HL-60/S4 (cell line): Measurements from ENCODE around the gene RMDN2.

Source experiments
- in situ Hi-C: fragments of 300-500 bp; cut with MboI; formaldehyde crosslinking; loops from 2 replicates; pipeline ENCODE4 v1.14.3; 2022; ENCODE audit warnings: low sequenced_read_pairs

The RMDN2 gene

DNA sequence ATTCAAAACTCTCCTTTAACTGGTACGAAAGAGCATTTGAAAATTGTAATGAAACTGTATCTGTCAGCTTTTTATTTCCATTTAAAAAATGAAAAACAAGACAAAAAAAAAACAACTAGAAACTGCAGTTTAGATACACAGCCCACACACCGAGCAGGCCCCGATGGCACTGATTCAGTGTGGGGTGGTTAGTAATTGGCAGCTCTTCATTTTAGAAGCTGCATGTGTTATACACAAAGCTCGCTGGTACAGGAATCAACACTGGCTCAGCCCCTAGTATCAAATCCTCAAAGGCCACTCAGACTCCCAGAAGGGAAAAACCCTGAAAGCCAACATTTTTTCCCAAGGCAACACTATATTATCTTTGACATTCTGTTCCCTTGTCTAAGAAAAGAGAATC lies 30.5 kb upstream of the RMDN2 start:
- in situ Hi-C loops, result loop anchor here (25.0 kb wide), 2 partner anchors 732 to 1107 kb away; partner anchors contain the start of gene EIF2AK2

DNA sequence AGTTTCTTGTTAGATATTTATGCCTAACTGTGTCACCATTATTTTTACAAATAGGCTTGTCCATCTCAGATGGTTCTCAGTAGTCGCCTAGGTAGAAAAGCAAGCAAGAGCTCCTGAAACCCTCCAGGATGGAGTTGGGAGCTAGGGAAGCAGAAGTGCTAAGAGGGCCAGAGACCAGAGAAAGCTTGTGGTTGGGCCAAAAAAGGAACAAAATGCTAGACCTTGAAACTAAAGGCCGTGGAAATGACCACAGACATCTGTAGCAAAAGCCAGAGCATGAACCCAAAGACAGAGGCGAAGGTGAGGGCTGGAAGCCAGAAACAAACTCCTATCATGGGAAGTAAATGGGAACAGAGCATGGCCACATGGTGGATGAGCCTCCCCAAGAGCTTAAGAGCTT lies 29.9 kb upstream of the RMDN2 start:
- in situ Hi-C loops, result loop anchor here (25.0 kb wide), 2 partner anchors 733 to 1108 kb away; partner anchors contain the start of gene EIF2AK2

DNA sequence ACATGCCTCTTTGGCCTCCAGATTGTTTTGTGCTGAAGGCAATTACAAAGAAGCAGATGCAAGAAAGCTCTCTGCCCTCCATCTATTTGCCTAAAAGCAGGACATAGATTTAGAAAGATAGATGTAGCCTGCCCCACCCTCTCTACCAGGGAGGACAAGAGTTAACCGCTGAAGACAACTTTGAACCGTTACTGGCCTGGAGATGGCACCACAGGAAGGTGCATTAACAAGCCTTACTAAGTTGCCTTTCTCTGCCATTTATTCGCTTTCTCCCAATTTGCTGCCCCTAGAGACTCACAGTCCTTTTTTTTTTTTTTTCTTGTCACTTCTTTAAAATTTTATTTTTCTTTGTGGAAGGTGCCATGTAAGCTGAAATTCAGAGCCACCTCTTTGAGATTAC lies 28.8 kb upstream of the RMDN2 start:
- in situ Hi-C loops, result loop anchor here (25.0 kb wide), 2 partner anchors 734 to 1109 kb away; partner anchors contain the start of gene EIF2AK2

DNA sequence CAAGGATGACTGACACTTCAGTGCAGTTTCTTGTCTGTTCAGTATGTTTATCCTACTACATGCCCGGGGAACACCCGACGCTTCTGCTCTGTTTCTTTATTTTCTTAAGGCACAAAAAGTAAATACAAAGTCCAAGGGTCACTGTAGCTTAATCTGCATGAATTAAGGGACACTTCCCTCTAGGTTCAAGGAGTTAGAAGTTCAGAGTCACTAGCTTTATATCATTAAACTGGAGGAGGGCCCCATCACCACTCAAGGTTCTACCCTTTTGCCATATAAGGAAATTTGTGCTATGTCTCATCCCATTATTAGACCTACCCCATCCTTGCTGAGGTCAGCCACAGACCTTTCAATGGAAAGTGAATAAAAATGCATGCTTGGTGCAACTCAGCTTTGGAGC lies 27.6 kb upstream of the RMDN2 start:
- in situ Hi-C loops, result loop anchor here (25.0 kb wide), 2 partner anchors 735 to 1110 kb away; partner anchors contain the start of gene EIF2AK2

GRCh38 chr2:37898448-37898847 lies 26.6 kb upstream of the RMDN2 start:
- in situ Hi-C loops, result loop anchor here (25.0 kb wide), 2 partner anchors 736 to 1111 kb away; partner anchors contain the start of gene EIF2AK2

- in situ Hi-C loops, result no loop called here
These were observed 22.1 kb upstream of the RMDN2 start for GRCh38 chr2:37902991-37903390.

DNA sequence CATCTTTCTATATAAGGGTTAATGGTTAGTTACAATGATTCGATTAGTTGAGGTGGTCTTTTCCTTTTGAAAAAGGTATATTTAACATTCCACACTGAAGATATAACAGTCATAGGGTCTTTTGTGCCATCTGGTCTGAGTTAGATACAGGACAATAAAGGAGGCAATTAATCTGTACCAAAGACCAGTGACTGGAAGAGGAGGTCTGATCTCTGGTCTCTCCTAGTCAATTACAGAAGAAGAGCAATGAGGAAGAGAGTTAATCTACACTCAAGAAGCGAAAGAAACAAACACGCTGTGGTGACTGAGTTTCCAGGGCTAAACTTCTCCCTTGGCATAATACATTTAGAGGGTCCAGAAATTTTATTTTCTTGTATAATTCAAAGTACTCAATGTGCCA lies 20.7 kb upstream of the RMDN2 start:
- in situ Hi-C loops, result no loop called here

DNA sequence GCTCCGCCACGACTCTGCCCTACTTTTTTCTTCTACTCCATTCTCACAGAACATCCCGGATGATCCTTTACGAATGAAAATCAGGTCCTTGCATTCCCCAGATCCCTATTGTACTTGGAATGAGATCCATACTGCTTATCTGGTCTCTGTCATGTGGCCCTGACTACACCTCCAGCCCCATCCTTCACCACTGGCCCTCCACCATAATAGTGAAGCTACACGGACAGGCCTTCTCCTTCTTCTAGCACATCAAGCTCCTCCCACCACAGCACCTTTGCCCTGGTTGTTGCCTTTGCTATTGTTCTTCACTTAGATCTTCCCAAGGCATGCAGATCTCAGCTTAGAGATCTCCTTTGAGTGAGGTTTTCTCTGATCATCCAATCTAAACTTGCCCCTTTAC lies 20.1 kb upstream of the RMDN2 start:
- in situ Hi-C loops, result no loop called here

DNA sequence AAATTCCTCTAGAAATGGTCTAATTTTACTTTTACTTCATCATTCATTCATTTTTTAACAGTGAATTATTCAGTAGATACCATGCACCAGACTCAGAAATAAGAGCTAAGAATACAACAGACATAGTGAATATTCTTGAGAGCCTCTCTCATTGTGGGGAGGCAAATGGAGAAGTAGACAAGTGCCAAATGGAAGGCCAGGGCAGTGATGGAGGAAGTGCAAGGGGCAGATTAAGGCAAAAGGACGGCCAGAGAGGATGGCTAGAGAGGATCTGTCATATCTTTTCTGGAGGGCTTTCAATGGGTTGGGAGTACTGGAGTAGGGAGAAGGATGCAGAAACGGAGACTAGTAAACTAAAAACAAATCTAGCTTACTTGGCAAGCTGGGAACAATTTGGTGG lies 19.0 kb upstream of the RMDN2 start:
- in situ Hi-C loops, result no loop called here

- in situ Hi-C loops, result no loop called here
These were observed 17.4 kb upstream of the RMDN2 start for GRCh38 chr2:37907501-37908225.

- in situ Hi-C loops, result no loop called here
These were observed 13.7 kb upstream of the RMDN2 start for GRCh38 chr2:37911296-37911873.

GRCh38 chr2:37912056-37912455 lies 13.0 kb upstream of the RMDN2 start:
- in situ Hi-C loops, result no loop called here

GRCh38 chr2:37912616-37913015 lies 12.5 kb upstream of the RMDN2 start:
- in situ Hi-C loops, result no loop called here

DNA sequence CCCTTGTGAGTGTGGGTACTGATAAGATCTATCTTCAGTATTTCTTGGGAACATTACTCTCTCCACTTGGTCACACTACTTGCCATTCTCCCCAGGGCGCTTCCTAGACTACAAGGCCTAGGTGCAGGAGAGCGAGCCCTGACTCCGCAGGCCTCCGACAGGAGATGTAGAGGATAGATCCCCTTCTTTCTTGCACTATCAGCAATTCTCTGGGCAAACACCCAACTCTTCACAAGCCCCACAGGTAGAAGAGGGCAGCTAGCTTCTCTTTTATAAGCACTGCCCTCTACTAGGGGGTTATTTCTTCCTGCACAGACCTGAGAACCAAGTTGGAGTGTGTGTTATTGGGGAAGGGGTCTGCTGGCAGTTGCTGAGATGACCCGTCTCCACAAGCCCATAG lies 10.7 kb upstream of the RMDN2 start:
- in situ Hi-C loops, result no loop called here

GRCh38 chr2:37915773-37916172 lies 9.3 kb upstream of the RMDN2 start:
- in situ Hi-C loops, result no loop called here

GRCh38 chr2:37916512-37917082 lies 8.5 kb upstream of the RMDN2 start:
- in situ Hi-C loops, result no loop called here

GRCh38 chr2:37917281-37918228 lies 7.5 kb upstream of the RMDN2 start:
- in situ Hi-C loops, result no loop called here

DNA sequence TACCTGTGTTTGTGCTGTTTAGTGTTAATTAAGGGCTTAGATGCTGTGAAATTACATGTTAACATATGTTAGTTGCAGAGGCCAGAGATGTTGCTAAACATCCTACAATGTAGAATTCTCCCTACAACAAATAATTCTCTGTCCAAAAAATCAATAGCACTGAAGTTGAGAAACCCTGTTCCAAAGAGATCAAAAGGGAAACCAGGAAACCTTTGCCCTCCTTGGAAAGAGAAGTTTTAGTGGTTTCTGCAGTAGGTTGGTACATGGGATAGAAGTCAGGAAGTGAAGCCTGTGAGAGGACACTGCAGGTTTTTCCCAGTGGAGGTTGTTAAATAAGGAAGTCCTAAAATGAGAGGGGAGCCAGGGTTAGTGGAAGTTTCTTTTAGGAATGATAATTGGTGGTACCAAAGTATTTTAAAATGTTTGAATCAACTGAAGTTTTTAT lies 6.3 kb upstream of the RMDN2 start:
- in situ Hi-C loops, result no loop called here

DNA sequence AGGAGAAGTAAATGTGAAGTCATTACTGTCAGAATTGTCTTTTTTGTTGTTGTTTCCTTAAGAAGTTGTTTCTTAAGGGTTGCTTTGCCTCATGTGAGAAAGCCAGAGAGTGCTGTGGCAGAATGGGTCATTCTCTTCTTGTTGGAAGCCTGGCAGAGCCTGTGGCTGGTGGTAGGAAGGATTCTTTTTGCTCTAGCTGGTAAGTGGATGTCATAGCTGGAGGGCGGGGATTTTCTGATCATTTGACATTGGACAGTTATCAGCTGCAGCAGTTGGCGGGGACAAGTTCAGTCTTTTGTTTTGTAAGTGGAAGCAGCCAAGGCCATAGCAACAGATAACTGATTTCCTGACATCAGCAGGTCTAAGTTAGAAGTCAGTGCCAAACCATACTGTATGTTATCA lies 5.5 kb upstream of the RMDN2 start:
- in situ Hi-C loops, result no loop called here

- in situ Hi-C loops, result no loop called here
These were observed 4.5 kb upstream of the RMDN2 start for GRCh38 chr2:37920570-37920969.

DNA sequence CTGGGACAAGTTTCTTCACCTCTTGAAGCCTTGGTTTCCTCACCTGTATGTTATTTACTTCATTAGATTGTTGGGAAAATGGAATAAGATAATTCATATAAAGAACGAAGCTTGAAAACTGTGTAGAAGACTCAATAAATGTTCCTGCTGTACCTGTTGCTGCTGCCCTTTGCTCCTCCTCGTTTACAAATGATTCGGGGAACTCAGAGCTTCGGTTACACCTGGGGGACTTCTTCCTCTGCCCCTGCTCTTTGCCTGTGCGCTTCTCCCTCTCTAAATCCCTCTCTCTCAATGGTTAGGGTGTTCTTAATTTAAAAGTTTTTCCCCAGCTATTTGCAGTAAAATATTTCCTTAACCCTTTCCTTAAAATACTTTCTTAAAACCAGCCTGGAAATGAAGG lies 3.3 kb upstream of the RMDN2 start:
- in situ Hi-C loops, result no loop called here
